Measurements from ENCODE around the gene GNG5.

GNG5 gene

GRCh38 chr1:84506002-84506728, at the start of gene GNG5, which contains the start of gene SPATA1:
Gene GNG5 (minus strand): TSS chr1:84506581. CDS start chr1:84506091, 490 bp downstream.
Gene SPATA1 (plus strand): TSS chr1:84506386. CDS start chr1:84516360, 9,974 bp downstream.
- DNase-seq (ENCODE audit: low read depth) = peak; percentile 79
- TF ChIP-seq, protein P1, sequence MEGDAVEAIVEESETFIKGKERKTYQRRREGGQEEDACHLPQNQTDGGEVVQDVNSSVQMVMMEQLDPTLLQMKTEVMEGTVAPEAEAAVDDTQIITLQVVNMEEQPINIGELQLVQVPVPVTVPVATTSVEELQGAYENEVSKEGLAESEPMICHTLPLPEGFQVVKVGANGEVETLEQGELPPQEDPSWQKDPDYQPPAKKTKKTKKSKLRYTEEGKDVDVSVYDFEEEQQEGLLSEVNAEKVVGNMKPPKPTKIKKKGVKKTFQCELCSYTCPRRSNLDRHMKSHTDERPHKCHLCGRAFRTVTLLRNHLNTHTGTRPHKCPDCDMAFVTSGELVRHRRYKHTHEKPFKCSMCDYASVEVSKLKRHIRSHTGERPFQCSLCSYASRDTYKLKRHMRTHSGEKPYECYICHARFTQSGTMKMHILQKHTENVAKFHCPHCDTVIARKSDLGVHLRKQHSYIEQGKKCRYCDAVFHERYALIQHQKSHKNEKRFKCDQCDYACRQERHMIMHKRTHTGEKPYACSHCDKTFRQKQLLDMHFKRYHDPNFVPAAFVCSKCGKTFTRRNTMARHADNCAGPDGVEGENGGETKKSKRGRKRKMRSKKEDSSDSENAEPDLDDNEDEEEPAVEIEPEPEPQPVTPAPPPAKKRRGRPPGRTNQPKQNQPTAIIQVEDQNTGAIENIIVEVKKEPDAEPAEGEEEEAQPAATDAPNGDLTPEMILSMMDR (IDR thresholded peaks at IDR 0.05; ENCODE audit: control insufficient read depth, insufficient read depth, low read depth, low read length, missing control alignments) = no peak
- peak within 1 kb of the TSS; percentile 86 for H3K4me3 ChIP-seq (ENCODE audit: control insufficient read depth, low read depth, low read length)

GRCh38 chr1:84550826-84551225, 44.4 kb upstream of the GNG5 start:
- no peak for DNase-seq (ENCODE audit: low read depth)
- TF ChIP-seq, protein P1 (IDR thresholded peaks at IDR 0.05; ENCODE audit: control insufficient read depth, insufficient read depth, low read depth, low read length, missing control alignments) = no peak
- H3K4me3 ChIP-seq (ENCODE audit: control insufficient read depth, low read depth, low read length) = no peak overlapping the region

DNA sequence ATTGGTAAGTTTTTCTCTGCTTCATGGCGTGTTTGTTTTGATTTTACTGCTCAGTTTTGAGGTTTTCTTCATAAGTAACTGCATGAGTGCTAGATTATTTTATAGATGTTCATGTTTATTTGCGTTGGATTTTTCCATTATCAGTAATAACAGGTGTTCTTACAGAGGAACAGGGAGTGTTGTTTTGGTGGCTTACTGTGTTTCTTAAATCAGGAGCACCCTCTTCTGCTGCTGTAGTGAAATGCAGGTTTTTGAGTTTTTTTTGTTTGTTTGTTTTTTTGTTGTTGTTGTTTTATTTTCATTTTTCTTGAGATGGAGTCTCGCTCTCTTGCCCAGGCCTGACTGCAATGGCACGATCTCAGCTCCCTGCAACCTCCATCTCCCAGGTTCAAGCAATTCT, 35.3 kb upstream of the GNG5 start:
- TF ChIP-seq, protein P1 (IDR thresholded peaks at IDR 0.05; ENCODE audit: control insufficient read depth, insufficient read depth, low read depth, low read length, missing control alignments) = no peak
- no peak for DNase-seq (ENCODE audit: low read depth)
- no peak overlapping the region for H3K4me3 ChIP-seq (ENCODE audit: control insufficient read depth, low read depth, low read length)

- DNase-seq (ENCODE audit: low read depth) = peak; percentile 53
- TF ChIP-seq, protein P1 (IDR thresholded peaks at IDR 0.05; ENCODE audit: control insufficient read depth, insufficient read depth, low read depth, low read length, missing control alignments) = no peak
These were observed 34.4 kb upstream of the GNG5 start for GRCh38 chr1:84540759-84541158.

GRCh38 chr1:84539972-84540371, 33.6 kb upstream of the GNG5 start:
- TF ChIP-seq, protein P1 (IDR thresholded peaks at IDR 0.05; ENCODE audit: control insufficient read depth, insufficient read depth, low read depth, low read length, missing control alignments) = no peak
- no peak for DNase-seq (ENCODE audit: low read depth)
- H3K4me3 ChIP-seq (ENCODE audit: control insufficient read depth, low read depth, low read length) = no peak overlapping the region

More at GRCh38 chr1:84540759-84541158, 34.4 kb upstream of the GNG5 start:
- H3K4me3 ChIP-seq (ENCODE audit: control insufficient read depth, low read depth, low read length) = no peak overlapping the region

DNA sequence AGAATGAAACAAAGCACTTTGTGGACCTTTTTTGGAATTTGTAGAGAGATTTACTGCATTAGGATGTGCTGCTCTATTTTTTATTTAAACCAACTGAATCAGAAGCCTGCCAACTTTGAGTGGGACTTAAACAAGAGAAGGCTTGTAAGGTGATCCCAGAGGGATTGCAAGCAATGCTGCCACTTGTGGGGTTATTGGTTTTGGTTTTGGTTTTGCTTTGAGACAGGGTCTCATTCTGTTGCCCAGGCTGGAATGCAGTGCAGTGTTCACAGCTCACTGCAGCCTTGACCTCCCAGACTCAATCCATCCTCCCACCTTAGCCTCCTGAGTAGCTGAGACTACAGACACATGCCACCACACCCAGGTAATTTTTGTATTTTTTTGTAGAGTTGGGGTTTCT, 32.2 kb upstream of the GNG5 start:
- H3K4me3 ChIP-seq (ENCODE audit: control insufficient read depth, low read depth, low read length) = no peak overlapping the region
- no peak for DNase-seq (ENCODE audit: low read depth)
- TF ChIP-seq, protein P1 (IDR thresholded peaks at IDR 0.05; ENCODE audit: control insufficient read depth, insufficient read depth, low read depth, low read length, missing control alignments) = no peak

Measured in AG09309 (cell line).